ENCODE data around the gene FLT3.

- TF ChIP-seq, protein P1, sequence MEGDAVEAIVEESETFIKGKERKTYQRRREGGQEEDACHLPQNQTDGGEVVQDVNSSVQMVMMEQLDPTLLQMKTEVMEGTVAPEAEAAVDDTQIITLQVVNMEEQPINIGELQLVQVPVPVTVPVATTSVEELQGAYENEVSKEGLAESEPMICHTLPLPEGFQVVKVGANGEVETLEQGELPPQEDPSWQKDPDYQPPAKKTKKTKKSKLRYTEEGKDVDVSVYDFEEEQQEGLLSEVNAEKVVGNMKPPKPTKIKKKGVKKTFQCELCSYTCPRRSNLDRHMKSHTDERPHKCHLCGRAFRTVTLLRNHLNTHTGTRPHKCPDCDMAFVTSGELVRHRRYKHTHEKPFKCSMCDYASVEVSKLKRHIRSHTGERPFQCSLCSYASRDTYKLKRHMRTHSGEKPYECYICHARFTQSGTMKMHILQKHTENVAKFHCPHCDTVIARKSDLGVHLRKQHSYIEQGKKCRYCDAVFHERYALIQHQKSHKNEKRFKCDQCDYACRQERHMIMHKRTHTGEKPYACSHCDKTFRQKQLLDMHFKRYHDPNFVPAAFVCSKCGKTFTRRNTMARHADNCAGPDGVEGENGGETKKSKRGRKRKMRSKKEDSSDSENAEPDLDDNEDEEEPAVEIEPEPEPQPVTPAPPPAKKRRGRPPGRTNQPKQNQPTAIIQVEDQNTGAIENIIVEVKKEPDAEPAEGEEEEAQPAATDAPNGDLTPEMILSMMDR (IDR thresholded peaks at IDR 0.05) = no peak
- no peak for TF ChIP-seq POLR2A (IDR thresholded peaks at IDR 0.05)
These were observed 803 bp downstream of the FLT3 start for GRCh38 chr13:28099396-28100149.

Data from adrenal gland (tissue), 5 donors.